Astrocyte (in vitro differentiated cells and primary cell): ENCODE data around the gene TMEM132C. TPM values are rescaled to one million over a fixed set of nuclear protein-coding genes. Genes with fewer than 3 reads are reported as not detected.

Experiments
- DNase-seq: peaks from one replicate; pipeline ENCODE4 v3.0.0-alpha.2; 2010; ENCODE audit warnings: low read depth
- FAIRE-seq: peaks from 2 replicates; lab custom pipeline; 2011; peaks lifted over from hg19 to GRCh38; lab: Jason Lieb, UNC
- H2AFZ ChIP-seq: 2 replicates; pipeline ENCODE4 v1.6.0; 2012; ENCODE audit warnings: low read depth, low read length, inconsistent platforms
- H3K27ac ChIP-seq: 2 replicates; pipeline ENCODE4 v1.5.1; 2011; ENCODE audit warnings: low read depth, low read length, inconsistent platforms
- H3K27me3 ChIP-seq: 2 replicates; pipeline ENCODE4 v1.6.0; 2011; ENCODE audit warnings: low read length, inconsistent platforms; ENCODE audit not compliant: insufficient read depth
- H3K36me3 ChIP-seq: 2 replicates; pipeline ENCODE4 v1.5.1; 2011; ENCODE audit warnings: low read length, inconsistent platforms; ENCODE audit not compliant: insufficient read depth
- H3K4me1 ChIP-seq: 2 replicates; pipeline ENCODE4 v1.5.1; 2011; ENCODE audit warnings: low read length, inconsistent platforms; ENCODE audit not compliant: insufficient read depth
- H3K4me2 ChIP-seq: 2 replicates; pipeline ENCODE4 v1.6.0; 2012; ENCODE audit warnings: low read length, inconsistent platforms
- H3K4me3 ChIP-seq: 2 replicates; pipeline ENCODE4 v1.5.1; 2011; ENCODE audit warnings: low read depth, mild to moderate bottlenecking, low read length, inconsistent platforms; ENCODE audit not compliant: insufficient read depth
- H3K79me2 ChIP-seq: 2 replicates; pipeline ENCODE4 v1.6.0; 2012; ENCODE audit warnings: mild to moderate bottlenecking, low read length, inconsistent platforms; ENCODE audit not compliant: insufficient read depth
- H3K9ac ChIP-seq: 2 replicates; pipeline ENCODE4 v1.6.0; 2012; ENCODE audit warnings: mild to moderate bottlenecking, low read length, inconsistent platforms
- H3K9me3 ChIP-seq: 2 replicates; pipeline ENCODE4 v1.5.1; 2012; ENCODE audit warnings: low read depth, mild to moderate bottlenecking, low read length, inconsistent platforms; ENCODE audit not compliant: insufficient read depth
- H4K20me1 ChIP-seq: 2 replicates; pipeline ENCODE4 v1.6.0; 2012; ENCODE audit warnings: low read length, inconsistent platforms; ENCODE audit not compliant: insufficient read depth
- H3K27ac Mint-ChIP-seq: one replicate; pipeline ENCODE4 v1.8.0; 2021; ENCODE audit warnings: mild to moderate bottlenecking, mixed read lengths; ENCODE audit not compliant: unreplicated experiment
- H3K27me3 Mint-ChIP-seq: one replicate; pipeline ENCODE4 v1.8.0; 2021; ENCODE audit warnings: low read depth, mixed read lengths; ENCODE audit not compliant: unreplicated experiment
- H3K36me3 Mint-ChIP-seq: one replicate; pipeline ENCODE4 v1.8.0; 2021; ENCODE audit warnings: low read depth, mixed read lengths; ENCODE audit not compliant: unreplicated experiment
- H3K4me1 Mint-ChIP-seq: one replicate; pipeline ENCODE4 v1.8.0; 2021; ENCODE audit warnings: low read depth, mixed read lengths; ENCODE audit not compliant: unreplicated experiment
- H3K4me3 Mint-ChIP-seq: one replicate; pipeline ENCODE4 v1.8.0; 2021; ENCODE audit warnings: mild to moderate bottlenecking, moderate library complexity, mixed read lengths; ENCODE audit not compliant: unreplicated experiment
- H3K9me3 Mint-ChIP-seq: one replicate; pipeline ENCODE4 v1.8.0; 2021; ENCODE audit warnings: mild to moderate bottlenecking, mixed read lengths; ENCODE audit not compliant: unreplicated experiment
- EZH2 ChIP-seq: IDR thresholded peaks from 2 replicates; pipeline ENCODE4 v1.6.1; 2012; ENCODE audit warnings: mild to moderate bottlenecking, low read length, inconsistent platforms; ENCODE audit not compliant: insufficient read depth
- total RNA-seq: library from RNA; stranded (reverse); gene quantifications from 2 replicates; pipeline ENCODE4 v1.2.1, GENCODE V29; 2021
- TF ChIP-seq, protein P1 (sequence below): IDR thresholded peaks from 2 replicates; pipeline ENCODE4 v1.5.1; 2011; ENCODE audit warnings: low read depth, mild to moderate bottlenecking, inconsistent platforms, low read length, moderate library complexity; ENCODE audit not compliant: insufficient read depth

The TMEM132C gene
- total RNA-seq, 1 donor from 2014 or later, result not detected

DNA sequence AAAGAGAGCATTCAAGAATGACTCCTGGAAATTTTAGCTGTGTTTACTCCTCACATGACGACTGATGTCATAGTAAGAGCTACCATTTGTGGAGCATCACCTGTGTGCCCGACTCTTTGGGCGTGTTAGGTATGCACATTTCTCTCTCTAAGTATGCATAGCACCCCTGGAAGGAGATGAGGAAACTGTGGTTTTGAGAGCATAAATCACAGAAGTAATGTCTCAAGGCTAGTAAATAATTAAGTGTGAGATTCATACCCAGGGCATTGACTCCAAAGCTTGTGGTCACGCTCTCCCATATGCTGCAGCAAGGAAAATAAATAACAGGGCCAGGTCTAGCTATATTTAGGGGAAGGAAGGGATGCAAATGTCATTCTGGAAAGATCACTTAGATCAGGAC, 340.7 kb downstream of the TMEM132C start:
- no peak for DNase-seq
- Histone ChIP-seq H4K20me1 (no peaks in the 10 kb centered on the region), H3K9ac (no peak overlapping the region), H3K4me2 (no peak overlapping the region), H3K4me3 (no peak overlapping the region), H3K27me3 (no peaks in the 10 kb centered on the region), H3K27ac (no peak overlapping the region), H3K36me3 (no peaks in the 10 kb centered on the region), H3K4me1 (no peaks in the 10 kb centered on the region), H2AFZ (no peak overlapping the region), H3K9me3 (peaks cover 6% of the 10 kb centered on the region), H3K79me2 (no peaks in the 10 kb centered on the region)
- TF ChIP-seq, protein P1, sequence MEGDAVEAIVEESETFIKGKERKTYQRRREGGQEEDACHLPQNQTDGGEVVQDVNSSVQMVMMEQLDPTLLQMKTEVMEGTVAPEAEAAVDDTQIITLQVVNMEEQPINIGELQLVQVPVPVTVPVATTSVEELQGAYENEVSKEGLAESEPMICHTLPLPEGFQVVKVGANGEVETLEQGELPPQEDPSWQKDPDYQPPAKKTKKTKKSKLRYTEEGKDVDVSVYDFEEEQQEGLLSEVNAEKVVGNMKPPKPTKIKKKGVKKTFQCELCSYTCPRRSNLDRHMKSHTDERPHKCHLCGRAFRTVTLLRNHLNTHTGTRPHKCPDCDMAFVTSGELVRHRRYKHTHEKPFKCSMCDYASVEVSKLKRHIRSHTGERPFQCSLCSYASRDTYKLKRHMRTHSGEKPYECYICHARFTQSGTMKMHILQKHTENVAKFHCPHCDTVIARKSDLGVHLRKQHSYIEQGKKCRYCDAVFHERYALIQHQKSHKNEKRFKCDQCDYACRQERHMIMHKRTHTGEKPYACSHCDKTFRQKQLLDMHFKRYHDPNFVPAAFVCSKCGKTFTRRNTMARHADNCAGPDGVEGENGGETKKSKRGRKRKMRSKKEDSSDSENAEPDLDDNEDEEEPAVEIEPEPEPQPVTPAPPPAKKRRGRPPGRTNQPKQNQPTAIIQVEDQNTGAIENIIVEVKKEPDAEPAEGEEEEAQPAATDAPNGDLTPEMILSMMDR, result no peak
- no peak for TF ChIP-seq EZH2
- no peak overlapping the region for H3K27ac Mint-ChIP-seq
- no peaks in the 10 kb centered on the region for H3K27me3 Mint-ChIP-seq
- no peak overlapping the region for H3K4me3 Mint-ChIP-seq
- H3K36me3 Mint-ChIP-seq, result no peaks in the 10 kb centered on the region
- peaks cover 13% of the 10 kb centered on the region for H3K9me3 Mint-ChIP-seq
- FAIRE-seq, result no peak
- H3K4me1 Mint-ChIP-seq, result no peaks in the 10 kb centered on the region

DNA sequence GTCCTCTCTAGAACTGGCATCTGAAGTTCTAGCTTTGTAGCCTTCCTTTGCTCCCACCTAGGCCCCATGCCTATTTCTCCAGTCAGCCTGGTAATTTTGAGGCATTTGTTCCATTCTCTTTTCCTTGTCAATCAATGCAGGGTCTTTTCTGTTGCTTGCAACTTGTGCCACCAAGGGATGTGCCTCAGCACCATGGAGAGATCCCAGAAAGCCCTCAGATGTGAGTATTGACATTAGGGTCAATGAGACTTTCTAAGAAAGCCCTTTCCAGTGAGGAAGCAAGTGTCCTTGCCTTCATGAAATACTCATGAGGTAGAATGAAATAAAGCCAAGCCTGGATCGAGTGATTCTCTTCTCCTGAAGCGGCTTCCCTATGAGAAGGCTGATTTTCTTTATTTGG, 342.9 kb downstream of the TMEM132C start:
- H4K20me1 ChIP-seq, result no peaks in the 10 kb centered on the region
- FAIRE-seq (no peak), DNase-seq (no peak)
- H2AFZ ChIP-seq, result no peak overlapping the region
- TF ChIP-seq EZH2, result no peak
- TF ChIP-seq, protein P1, result no peak
- H3K36me3 ChIP-seq, result no peaks in the 10 kb centered on the region
- H3K27ac Mint-ChIP-seq, result no peak overlapping the region
- no peaks in the 10 kb centered on the region for H3K4me1 ChIP-seq
- H3K9me3 Mint-ChIP-seq, result peaks cover 18% of the 10 kb centered on the region
- no peak overlapping the region for H3K9ac ChIP-seq
- H3K27ac ChIP-seq, result no peak overlapping the region
- H3K27me3 Mint-ChIP-seq, result no peaks in the 10 kb centered on the region
- no peak overlapping the region for H3K4me2 ChIP-seq
- no peak overlapping the region for H3K4me3 Mint-ChIP-seq
- H3K4me1 Mint-ChIP-seq, result no peaks in the 10 kb centered on the region
- H3K36me3 Mint-ChIP-seq, result no peaks in the 10 kb centered on the region
- no peak overlapping the region for H3K4me3 ChIP-seq
- no peaks in the 10 kb centered on the region for H3K79me2 ChIP-seq
- peaks cover 4% of the 10 kb centered on the region for H3K9me3 ChIP-seq
- H3K27me3 ChIP-seq, result no peaks in the 10 kb centered on the region

DNA sequence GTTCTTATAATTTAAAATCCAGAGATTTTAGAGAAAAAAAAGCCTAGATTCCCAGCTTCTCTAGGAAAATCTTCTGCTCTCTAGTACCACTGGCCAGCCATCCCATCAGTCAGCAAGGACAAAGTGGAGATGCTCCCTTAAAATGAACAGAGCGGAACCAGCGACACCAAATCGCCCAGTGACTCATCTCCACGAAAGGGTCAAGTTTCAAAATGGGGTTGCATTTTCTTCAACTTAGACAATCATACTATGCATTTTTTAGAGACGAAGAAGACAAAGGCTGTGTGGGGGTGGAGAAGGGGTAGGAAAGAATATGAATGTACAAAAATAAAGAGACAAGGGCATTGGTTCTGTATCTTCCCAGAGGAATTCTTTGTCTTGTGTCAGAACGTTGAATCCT, 344.8 kb downstream of the TMEM132C start:
- Histone ChIP-seq H3K4me1 (no peaks in the 10 kb centered on the region), H2AFZ (no peak overlapping the region), H3K4me3 (no peak overlapping the region), H3K27me3 (no peaks in the 10 kb centered on the region), H3K27ac (no peak overlapping the region), H4K20me1 (no peaks in the 10 kb centered on the region), H3K4me2 (no peak overlapping the region), H3K79me2 (no peaks in the 10 kb centered on the region), H3K36me3 (no peaks in the 10 kb centered on the region), H3K9ac (no peak overlapping the region), H3K9me3 (no peaks in the 10 kb centered on the region)
- Mint-ChIP-seq H3K27ac (no peak overlapping the region), H3K27me3 (no peaks in the 10 kb centered on the region), H3K9me3 (peaks cover 17% of the 10 kb centered on the region), H3K4me3 (no peak overlapping the region), H3K36me3 (peaks cover 1% of the 10 kb centered on the region), H3K4me1 (no peaks in the 10 kb centered on the region)
- DNase-seq (no peak), FAIRE-seq (no peak)
- TF ChIP-seq EZH2, result no peak
- TF ChIP-seq, protein P1, result no peak
